Measurements from ENCODE around the gene GPR146. TPM values are rescaled to one million over a fixed set of nuclear protein-coding genes. Genes with fewer than 3 reads are reported as not detected.

The GPR146 gene
- total and polyA plus RNA-seq, 10 donors: 3.9 to 19.2 (median 10.1) TPM

- no peak for DNase-seq
- Histone ChIP-seq H3K4me1 (peaks cover 18 to 81% (median 54%) of the 10 kb centered on the region in 6 donors), H3K9me3 (no peaks in the 10 kb centered on the region), H3K36me3 (peaks cover 0 to 21% (median 5%) of the 10 kb centered on the region in 6 donors), H3K27me3 (replicated peaks in 1 of 7) (no peaks in the 10 kb centered on the region), H3K4me3 (peak within 1 kb of the TSS; percentile 1 to 66 (median 29)), H3K27ac (peak within 1 kb of the TSS in 5 of 8 donors; percentile 60 to 83 (median 72))
- intact Hi-C loops (cut with DNase I; ENCODE audit: low total_unique reads): loop anchor here (10.0 kb wide), 1 partner anchor 87 kb away; no protein-coding TSS in a partner anchor
- no peak for TF ChIP-seq POLR2A (IDR thresholded peaks at IDR 0.05)
- TF ChIP-seq POLR2AphosphoS5 (IDR thresholded peaks at IDR 0.05): peak in 2 of 3 donors; percentile 72 to 74
- TF ChIP-seq, protein P1, sequence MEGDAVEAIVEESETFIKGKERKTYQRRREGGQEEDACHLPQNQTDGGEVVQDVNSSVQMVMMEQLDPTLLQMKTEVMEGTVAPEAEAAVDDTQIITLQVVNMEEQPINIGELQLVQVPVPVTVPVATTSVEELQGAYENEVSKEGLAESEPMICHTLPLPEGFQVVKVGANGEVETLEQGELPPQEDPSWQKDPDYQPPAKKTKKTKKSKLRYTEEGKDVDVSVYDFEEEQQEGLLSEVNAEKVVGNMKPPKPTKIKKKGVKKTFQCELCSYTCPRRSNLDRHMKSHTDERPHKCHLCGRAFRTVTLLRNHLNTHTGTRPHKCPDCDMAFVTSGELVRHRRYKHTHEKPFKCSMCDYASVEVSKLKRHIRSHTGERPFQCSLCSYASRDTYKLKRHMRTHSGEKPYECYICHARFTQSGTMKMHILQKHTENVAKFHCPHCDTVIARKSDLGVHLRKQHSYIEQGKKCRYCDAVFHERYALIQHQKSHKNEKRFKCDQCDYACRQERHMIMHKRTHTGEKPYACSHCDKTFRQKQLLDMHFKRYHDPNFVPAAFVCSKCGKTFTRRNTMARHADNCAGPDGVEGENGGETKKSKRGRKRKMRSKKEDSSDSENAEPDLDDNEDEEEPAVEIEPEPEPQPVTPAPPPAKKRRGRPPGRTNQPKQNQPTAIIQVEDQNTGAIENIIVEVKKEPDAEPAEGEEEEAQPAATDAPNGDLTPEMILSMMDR (IDR thresholded peaks at IDR 0.05 in 8 of 11, conservative IDR thresholded peaks at IDR 0.05 in 3 of 11): no peak
- WGBS, 5 donors: 62 to 74% (median 69%) methylated on average over 22 to 28 of the region's 28 CpGs
Measured at GRCh38 chr7:1087952-1088920, 43.9 kb downstream of the GPR146 start, which contains the start of gene GPER1. Gene GPER1, plus strand, starts transcription at chr7:1088113. Its CDS starts 3,616 bp downstream, at chr7:1091729.

DNA sequence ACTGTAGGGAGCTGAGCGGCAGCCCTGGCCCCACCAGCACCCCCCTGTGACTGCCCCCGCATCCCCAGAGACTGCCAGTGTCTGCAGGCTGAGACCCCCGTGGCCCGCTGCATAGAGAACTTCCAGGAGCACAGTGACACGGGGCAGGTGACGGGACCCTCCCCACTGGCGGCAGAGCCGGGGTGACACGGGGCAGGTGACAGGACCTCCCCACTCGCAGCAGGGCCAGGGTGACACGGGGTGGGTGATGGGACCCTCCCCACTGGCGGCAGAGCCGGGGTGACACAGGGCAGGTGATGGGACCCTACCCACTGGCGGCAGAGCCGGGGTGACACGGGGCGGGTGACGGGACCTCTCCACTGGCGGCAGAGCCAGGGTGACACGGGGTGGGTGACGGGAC, 45.9 kb downstream of the GPR146 start:
- DNase-seq: no peak
- H3K27me3 ChIP-seq (replicated peaks in 1 of 7): no peaks in the 10 kb centered on the region
- H3K27ac ChIP-seq: peak overlapping the region in 3 of 8 donors; percentile 57 to 62 (median 61)
- WGBS, 5 donors: 89 to 95% (median 93%) methylated on average over 11 to 21 of the region's 21 CpGs
- no peak overlapping the region for H3K4me3 ChIP-seq
- H3K4me1 ChIP-seq: peaks cover 12 to 61% (median 37%) of the 10 kb centered on the region in 6 donors
- no peaks in the 10 kb centered on the region for H3K9me3 ChIP-seq
- TF ChIP-seq, protein P1 (IDR thresholded peaks at IDR 0.05 in 8 of 11, conservative IDR thresholded peaks at IDR 0.05 in 3 of 11): no peak
- TF ChIP-seq POLR2AphosphoS5 (IDR thresholded peaks at IDR 0.05): no peak
- TF ChIP-seq POLR2A (IDR thresholded peaks at IDR 0.05): no peak
- intact Hi-C loops (cut with DNase I; ENCODE audit: low total_unique reads): no loop called here
- peaks cover 0 to 31% (median 8%) of the 10 kb centered on the region in 6 donors for H3K36me3 ChIP-seq

DNA sequence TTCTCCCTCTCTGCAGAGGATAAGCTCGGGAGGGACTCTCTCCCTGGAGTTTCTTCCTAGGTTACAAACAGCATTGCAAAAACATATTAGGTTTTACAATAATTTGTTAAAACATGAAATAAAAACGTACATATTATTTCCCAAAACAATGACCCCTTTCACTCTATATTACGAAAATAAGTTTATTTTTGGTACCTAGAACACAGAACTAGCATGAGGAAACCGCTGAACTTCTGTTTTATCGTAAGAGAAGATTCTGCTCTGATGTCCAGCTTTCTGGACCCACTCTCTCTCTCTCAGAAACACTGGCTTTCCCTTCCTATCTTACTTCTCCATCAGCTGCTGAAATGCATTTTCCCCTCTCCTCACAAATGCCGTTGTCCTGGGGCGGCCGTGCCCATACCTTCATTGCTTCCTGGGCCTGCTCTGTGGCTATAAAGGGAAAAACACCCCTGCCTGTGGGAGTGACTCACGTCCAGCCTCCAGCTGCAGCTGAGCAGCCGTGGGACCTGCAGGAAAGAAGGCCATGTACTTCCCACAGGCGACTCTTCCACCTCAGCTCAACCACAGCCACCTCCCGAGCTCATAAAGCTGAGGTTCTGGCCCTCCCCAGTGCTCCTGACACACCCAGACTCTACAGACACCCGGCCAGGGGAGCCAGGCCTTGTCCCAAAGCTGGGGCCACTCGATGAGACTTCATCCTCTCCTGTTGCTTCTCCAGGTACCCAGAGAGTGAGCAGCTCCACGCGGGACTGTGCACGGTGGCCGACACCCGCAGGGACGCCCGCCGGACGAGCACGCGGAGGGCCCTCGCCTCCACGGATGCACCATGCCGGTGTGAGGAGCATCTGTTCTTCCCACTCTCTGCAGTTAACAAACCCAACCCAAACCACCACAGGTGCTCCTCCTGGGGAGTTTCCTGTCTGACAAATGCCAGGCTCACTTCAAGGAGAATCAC, 46.6 kb downstream of the GPR146 start:
- 79 to 88% (median 82%) methylated on average over 15 to 28 of the region's 28 CpGs for WGBS, 5 donors
- no peaks in the 10 kb centered on the region for H3K9me3 ChIP-seq

More for the DNA sequence above, 46.6 kb downstream of the GPR146 start:
- Histone ChIP-seq H3K4me1 (peaks cover 12 to 53% (median 31%) of the 10 kb centered on the region in 6 donors), H3K4me3 (no peak overlapping the region), H3K36me3 (peaks cover 0 to 31% (median 8%) of the 10 kb centered on the region in 6 donors), H3K27me3 (replicated peaks in 1 of 7) (no peaks in the 10 kb centered on the region), H3K27ac (peak overlapping the region in 4 of 8 donors; percentile 2 to 62 (median 59))
- no peak for TF ChIP-seq POLR2AphosphoS5 (IDR thresholded peaks at IDR 0.05)
- TF ChIP-seq, protein P1 (IDR thresholded peaks at IDR 0.05 in 8 of 11, conservative IDR thresholded peaks at IDR 0.05 in 3 of 11): no peak
- TF ChIP-seq POLR2A (IDR thresholded peaks at IDR 0.05): no peak
- intact Hi-C loops (cut with DNase I; ENCODE audit: low total_unique reads): no loop called here
- no peak for DNase-seq
